BJ (cell line): ENCODE measurements around the gene C11orf52. TPM values are rescaled to one million over a fixed set of nuclear protein-coding genes. Genes with fewer than 3 reads are reported as not detected.
A peak's percentile ranks its signal among the peaks of the same experiment; 100 is the strongest.

Source experiments
- CTCF ChIA-PET: fragments of 350-600 bp; formaldehyde crosslinking; extraction: SDS; loops from one replicate; lab custom pipeline; 2021; ENCODE audit warnings: antibody characterized with exemption, inconsistent platforms; lab: Yijun Ruan, JAX
- POLR2A ChIA-PET: fragments of 300-600 bp; sonication (Branson Sonifier 250); formaldehyde crosslinking; extraction: SDS; loops from one replicate; lab custom pipeline; 2021; ENCODE audit warnings: antibody characterized with exemption; lab: Charles Lee
- DNase-seq: peaks from one replicate; pipeline ENCODE4 v3.0.0-alpha.2; 2011; ENCODE audit warnings: low read depth
- H3K27me3 ChIP-seq: 2 replicates; pipeline ENCODE4 v1.6.0; 2011; ENCODE audit warnings: low read length; ENCODE audit not compliant: control insufficient read depth, insufficient read depth
- H3K36me3 ChIP-seq: 2 replicates; pipeline ENCODE4 v1.5.1; 2011; ENCODE audit warnings: low read length; ENCODE audit not compliant: control insufficient read depth, insufficient read depth
- H3K4me3 ChIP-seq: 2 replicates; pipeline ENCODE4 v1.5.1; 2011; ENCODE audit warnings: low read depth, mild to moderate bottlenecking, control low read depth, low read length
- polyA plus RNA-seq: library from polyadenylated mRNA; depleted of rRNA; stranded (reverse); fragments of >200 nt; gene quantifications from 2 replicates; pipeline ENCODE4 v1.2.3, GENCODE V29; 2011
- TF ChIP-seq, protein P1 (sequence below): IDR thresholded peaks from 2 replicates; pipeline ENCODE4 v1.5.1; 2011; ENCODE audit warnings: low read depth, mild to moderate bottlenecking, control low read depth, inconsistent platforms, low read length, moderate library complexity; ENCODE audit not compliant: insufficient read depth

C11orf52 gene
- polyA plus RNA-seq, 1 experiment: 2.9 TPM

DNA sequence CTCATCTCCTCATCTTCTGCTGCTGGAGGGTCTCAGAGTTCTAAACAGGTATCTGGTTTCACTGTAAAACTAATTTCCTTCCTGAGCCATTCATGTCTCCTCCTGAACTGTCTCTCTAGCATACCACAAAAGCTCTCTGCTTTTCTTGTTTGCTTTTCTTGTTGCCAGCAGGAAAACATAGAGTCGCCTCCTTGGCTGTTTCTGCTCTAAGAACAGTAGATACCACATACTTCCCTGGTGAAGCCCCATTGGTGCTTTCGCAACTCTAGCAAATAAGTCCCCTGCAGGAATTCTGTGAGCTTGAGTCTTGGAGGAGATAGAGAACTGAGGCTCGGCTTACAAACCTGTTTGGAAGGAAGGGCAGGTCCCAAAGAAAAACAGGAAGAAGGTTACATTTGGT lies 25.4 kb downstream of the C11orf52 start:
- DNase-seq: peak; percentile 34
- Histone ChIP-seq H3K27me3 (no peaks in the 10 kb centered on the region), H3K36me3 (no peaks in the 10 kb centered on the region), H3K4me3 (no peak overlapping the region)
- TF ChIP-seq, protein P1, sequence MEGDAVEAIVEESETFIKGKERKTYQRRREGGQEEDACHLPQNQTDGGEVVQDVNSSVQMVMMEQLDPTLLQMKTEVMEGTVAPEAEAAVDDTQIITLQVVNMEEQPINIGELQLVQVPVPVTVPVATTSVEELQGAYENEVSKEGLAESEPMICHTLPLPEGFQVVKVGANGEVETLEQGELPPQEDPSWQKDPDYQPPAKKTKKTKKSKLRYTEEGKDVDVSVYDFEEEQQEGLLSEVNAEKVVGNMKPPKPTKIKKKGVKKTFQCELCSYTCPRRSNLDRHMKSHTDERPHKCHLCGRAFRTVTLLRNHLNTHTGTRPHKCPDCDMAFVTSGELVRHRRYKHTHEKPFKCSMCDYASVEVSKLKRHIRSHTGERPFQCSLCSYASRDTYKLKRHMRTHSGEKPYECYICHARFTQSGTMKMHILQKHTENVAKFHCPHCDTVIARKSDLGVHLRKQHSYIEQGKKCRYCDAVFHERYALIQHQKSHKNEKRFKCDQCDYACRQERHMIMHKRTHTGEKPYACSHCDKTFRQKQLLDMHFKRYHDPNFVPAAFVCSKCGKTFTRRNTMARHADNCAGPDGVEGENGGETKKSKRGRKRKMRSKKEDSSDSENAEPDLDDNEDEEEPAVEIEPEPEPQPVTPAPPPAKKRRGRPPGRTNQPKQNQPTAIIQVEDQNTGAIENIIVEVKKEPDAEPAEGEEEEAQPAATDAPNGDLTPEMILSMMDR: no peak
- ChIA-PET CTCF (interaction anchor here (0.7 to 2.3 kb wide), 7 partner anchors 10 to 73 kb away, joined by 3 to 12 read pairs (median 3); partner anchors contain the start of gene ALG9), POLR2A (no interaction called here)

DNA sequence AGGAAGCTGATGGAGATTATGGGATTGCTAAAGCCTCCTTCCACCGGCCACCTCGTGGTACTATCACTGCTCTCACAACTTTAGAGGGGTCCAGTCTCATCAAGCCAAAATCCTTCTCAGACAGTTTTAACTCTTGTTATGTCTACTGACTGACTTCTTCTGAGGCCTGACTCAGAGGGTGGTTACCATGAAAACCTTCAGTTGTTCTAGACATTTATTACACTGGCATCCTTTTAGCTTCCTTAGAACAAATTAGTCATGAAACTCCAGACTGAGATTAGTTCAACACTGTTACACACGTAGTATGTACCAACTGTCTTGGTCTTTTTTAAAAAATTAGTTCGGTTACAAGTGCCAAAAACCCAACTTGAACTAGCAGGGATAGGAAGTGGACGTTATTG lies 25.9 kb downstream of the C11orf52 start:
- TF ChIP-seq, protein P1: no peak
- ChIA-PET CTCF (interaction anchor here (1.0 to 2.3 kb wide), 7 partner anchors 9 to 74 kb away, joined by 3 to 12 read pairs (median 3); partner anchors contain the start of gene ALG9), POLR2A (no interaction called here)
- Histone ChIP-seq H3K36me3 (no peaks in the 10 kb centered on the region), H3K27me3 (no peaks in the 10 kb centered on the region), H3K4me3 (no peak overlapping the region)
- DNase-seq: peak; percentile 47

DNA sequence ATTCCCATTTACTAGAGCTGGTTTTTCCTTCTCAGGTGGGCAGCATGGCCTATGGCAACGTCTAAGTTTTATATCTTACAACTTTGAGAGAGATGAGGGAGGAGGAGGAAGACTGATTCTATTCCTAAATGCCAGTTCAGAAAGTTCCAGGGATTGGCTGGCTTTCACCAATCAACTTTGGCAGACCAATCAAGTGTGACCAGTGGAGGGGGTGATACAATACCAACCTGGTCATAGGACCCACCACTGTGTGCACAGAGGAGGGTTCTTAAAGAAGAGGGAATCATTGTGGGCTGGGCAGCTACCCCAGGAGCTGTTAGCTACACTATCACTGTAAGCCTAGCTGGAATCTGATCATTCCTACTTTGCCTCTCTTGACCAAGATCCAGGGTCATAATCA lies 26.5 kb downstream of the C11orf52 start:
- no peak for DNase-seq
- H3K27me3 ChIP-seq: no peaks in the 10 kb centered on the region
- CTCF ChIA-PET: interaction anchor here (1.0 to 2.3 kb wide), 7 partner anchors 10 to 37 kb away, joined by 3 to 12 read pairs (median 3); no protein-coding TSS in a partner anchor
- no peak overlapping the region for H3K4me3 ChIP-seq
- no peaks in the 10 kb centered on the region for H3K36me3 ChIP-seq
- TF ChIP-seq, protein P1: no peak
- POLR2A ChIA-PET: interaction anchor here (0.7 kb wide), 1 partner anchor 207 kb away, joined by 9 read pairs; no protein-coding TSS in a partner anchor

DNA sequence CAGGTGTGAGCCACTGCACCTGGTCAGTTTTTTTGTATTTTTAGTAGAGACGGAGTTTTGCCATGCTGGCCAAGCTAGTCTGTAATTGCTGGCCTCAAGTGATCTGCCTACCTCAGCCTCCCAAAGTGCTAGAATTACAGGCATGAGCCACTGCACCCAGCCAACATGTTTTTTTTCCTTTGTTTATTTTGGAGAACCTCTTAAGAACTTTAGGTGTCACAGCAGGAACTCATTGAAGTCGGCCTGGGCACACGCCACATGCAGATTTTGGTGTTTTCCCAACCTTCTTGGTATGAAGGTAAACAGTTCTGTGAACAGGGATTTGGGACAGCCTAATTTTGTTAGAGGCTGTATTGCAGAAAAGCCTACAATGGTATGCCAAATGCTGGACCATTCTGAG lies 27.8 kb downstream of the C11orf52 start:
- POLR2A ChIA-PET: no interaction called here
- Histone ChIP-seq H3K27me3 (no peaks in the 10 kb centered on the region), H3K36me3 (no peaks in the 10 kb centered on the region), H3K4me3 (no peak overlapping the region)
- TF ChIP-seq, protein P1: no peak
- CTCF ChIA-PET: interaction anchor here (1.2 to 2.0 kb wide), 3 partner anchors 14 to 36 kb away, joined by 3 to 5 read pairs (median 3); no protein-coding TSS in a partner anchor
- DNase-seq: no peak

DNA sequence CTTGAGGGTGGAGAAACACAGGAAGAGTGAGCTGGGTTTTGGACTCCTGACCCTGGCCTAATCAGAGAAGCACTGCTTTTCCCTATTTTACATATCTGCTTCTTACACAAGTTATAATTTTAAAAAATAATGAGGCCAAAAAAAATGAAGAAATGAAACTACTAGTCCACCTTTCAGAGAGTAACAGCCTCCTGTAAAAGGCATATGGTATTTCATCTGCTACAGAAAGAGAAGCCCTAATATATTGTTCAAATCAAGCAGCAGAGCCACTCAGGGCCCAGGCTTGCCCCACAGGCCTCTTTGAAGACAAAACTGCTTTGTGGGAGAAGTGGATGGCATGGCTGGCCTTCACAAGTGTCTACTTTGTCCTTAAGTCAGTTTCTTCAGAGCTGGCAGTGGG lies 28.4 kb downstream of the C11orf52 start:
- CTCF ChIA-PET: interaction anchor here (0.9 kb wide), 1 partner anchor 15 kb away, joined by 4 read pairs; no protein-coding TSS in a partner anchor

More for the DNA sequence above, 28.4 kb downstream of the C11orf52 start:
- Histone ChIP-seq H3K27me3 (no peaks in the 10 kb centered on the region), H3K4me3 (no peak overlapping the region), H3K36me3 (no peaks in the 10 kb centered on the region)
- POLR2A ChIA-PET: no interaction called here
- TF ChIP-seq, protein P1: no peak
- no peak for DNase-seq
